OCI-LY7 (cell line): ENCODE data around the gene PPT1.

ENCODE experiments used
- EZH2phosphoT487 ChIP-seq: fragments of 200-600 bp; sonication (generic); IDR thresholded peaks from 2 replicates; pipeline ENCODE4 v1.6.1; 2018; ENCODE audit warnings: low read depth, borderline replicate concordance, mild to moderate bottlenecking, mixed run types, antibody characterized with exemption, low read length, moderate library complexity, mixed read lengths
- TF ChIP-seq, protein P1 (sequence below): fragments of 200-600 bp; sonication (generic); conservative IDR thresholded peaks from 2 replicates; pipeline ENCODE4 v1.5.1; 2014; ENCODE audit warnings: mild to moderate bottlenecking, antibody characterized with exemption, low read length, moderate library complexity, mixed read lengths

DNA sequence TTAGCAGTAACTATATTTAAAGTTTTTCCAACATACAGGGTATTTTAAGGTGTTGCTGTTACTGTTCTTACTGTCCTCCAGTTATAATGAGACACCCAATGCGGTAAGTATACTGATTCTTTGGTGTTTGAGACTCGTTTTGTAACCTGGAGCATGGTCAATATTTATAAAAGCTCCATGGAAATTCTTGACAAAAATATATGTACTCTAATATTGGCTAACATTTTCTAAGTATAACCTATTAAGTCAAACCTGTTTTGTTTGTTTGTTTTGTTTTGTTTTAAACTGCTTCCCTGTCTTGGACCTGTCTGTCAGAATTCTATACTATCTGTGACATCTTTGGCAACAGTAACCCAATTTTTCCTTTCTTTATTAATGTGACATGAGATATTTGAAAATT, 72.4 kb downstream of the PPT1 start:
- TF ChIP-seq, protein P1, sequence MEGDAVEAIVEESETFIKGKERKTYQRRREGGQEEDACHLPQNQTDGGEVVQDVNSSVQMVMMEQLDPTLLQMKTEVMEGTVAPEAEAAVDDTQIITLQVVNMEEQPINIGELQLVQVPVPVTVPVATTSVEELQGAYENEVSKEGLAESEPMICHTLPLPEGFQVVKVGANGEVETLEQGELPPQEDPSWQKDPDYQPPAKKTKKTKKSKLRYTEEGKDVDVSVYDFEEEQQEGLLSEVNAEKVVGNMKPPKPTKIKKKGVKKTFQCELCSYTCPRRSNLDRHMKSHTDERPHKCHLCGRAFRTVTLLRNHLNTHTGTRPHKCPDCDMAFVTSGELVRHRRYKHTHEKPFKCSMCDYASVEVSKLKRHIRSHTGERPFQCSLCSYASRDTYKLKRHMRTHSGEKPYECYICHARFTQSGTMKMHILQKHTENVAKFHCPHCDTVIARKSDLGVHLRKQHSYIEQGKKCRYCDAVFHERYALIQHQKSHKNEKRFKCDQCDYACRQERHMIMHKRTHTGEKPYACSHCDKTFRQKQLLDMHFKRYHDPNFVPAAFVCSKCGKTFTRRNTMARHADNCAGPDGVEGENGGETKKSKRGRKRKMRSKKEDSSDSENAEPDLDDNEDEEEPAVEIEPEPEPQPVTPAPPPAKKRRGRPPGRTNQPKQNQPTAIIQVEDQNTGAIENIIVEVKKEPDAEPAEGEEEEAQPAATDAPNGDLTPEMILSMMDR: no peak
- no peak for TF ChIP-seq EZH2phosphoT487
